Stimulated activated CD4-positive, alpha-beta T cell treated with anti-CD3 and anti-CD28 coated beads, Interleukin-1b, Interleukin-23, amount 100 ng/mL, for 1 hour (primary cell): ENCODE data around the gene HS3ST2.
"Not testable (repeated sequence)": the region's sequence is repeated elsewhere in the genome, so short reads cannot be mapped to it uniquely, and the experiment has no call there.

Experiments
- DNase-seq, 2 donors: peaks; one replicate each; pipeline ENCODE4 v3.0.0-alpha.2; 2020; ENCODE audit warnings: low read depth in 2 of 2

HS3ST2 gene

DNA sequence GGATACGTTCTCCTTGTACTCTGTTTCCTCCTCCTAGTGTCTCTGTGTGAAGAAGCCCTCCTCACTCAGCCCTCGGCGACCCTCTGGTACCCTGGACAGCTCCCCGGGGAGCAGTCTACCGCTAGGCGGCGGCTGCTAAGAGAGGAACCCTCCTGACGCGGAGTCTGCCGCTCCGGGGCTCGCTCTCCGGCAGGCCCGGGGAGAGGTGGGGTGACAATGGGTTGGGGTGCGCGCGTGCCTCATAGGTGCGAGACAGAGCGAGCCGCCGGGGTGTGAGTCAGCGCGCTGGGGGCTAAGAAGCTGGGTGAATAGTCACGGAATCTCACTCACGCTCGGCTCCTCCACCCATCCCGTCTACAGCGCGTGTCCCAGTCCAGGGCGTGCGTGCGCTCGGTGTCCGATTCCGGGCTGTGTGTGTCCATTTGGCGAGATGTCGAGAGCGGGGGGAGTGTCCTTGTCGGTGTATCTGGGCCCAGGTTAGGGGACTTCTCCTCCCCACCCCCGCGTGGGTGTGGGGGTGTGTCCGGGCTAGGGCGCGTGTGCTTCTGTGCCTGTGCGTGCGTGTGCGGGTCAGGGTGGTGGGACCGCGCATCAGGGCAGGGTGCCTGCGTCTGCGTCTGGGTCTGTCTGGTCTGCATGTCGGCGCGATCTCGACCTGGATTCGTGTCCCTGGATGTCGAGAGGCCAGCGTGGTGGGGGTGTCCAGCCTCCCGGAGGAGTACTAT is 577 bp upstream of the HS3ST2 start:
- DNase-seq = no peak

GRCh38 chr16:22814711-22815105 is 746 bp downstream of the HS3ST2 start:
- DNase-seq = no peak

GRCh38 chr16:22815863-22816262 is 1.9 kb downstream of the HS3ST2 start:
- no peak for DNase-seq

DNA sequence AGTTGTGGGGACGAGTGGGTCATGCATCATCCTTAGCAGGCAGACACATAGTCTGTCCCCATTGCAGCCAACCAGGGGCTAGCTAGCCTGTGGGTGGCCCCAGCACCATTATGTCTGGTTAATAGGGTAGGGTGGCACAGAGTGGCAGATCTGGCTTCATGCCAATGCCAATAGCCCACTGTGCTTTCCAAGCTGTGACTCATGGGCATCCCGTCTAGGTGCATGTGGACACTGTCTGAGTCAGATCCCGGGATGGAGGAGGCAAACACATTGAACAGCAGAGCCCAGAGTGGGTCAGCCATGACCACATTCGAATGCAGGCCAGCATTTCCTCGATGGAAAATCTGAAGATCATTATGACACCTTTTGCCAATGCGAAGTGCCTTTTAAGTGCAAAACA is 2.5 kb downstream of the HS3ST2 start:
- no peak for DNase-seq

GRCh38 chr16:22818736-22819135 is 4.8 kb downstream of the HS3ST2 start:
- not testable (repeated sequence) for DNase-seq

GRCh38 chr16:22838681-22839080 is 24.7 kb downstream of the HS3ST2 start:
- DNase-seq = no peak

- not testable (repeated sequence) for DNase-seq
Measured at GRCh38 chr16:22842031-22842430, 28.1 kb downstream of the HS3ST2 start.

DNA sequence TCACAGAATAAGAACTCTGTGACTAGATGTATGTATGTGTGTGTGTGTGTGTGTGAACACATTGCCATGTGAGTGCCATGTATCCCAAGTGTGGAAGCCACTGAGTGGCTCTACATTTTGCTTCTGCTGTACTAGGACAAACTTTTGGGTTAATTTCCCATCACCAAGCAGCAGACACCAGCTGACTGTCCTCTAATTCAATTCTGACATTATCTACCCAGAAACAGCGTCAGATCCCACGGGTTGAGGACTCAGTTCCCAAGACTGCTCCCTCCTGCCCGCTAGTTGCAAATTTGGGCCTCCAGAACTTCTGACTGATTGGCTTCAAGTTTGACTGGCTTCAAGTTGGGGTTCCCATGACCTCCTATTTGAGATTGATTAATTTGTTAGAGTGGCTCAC is 29.2 kb downstream of the HS3ST2 start:
- no peak for DNase-seq

DNA sequence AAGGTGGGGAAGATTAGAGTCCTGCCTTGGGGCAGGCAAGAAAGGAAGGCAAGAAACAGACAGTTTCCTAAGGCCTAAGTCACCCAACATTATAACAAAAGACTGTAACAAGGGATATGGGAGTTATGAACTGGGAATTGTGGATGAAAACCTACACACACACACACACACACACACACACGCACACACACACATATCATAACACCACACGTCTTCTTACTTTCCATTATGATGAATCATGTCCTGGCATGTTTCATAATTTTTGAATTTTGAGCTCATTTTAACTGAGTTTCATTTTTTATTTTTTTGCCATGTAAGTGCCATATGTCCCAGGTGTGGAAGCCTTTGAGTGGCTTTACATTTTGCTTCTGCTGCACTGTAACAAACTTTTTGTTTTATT is 29.9 kb downstream of the HS3ST2 start:
- DNase-seq = no peak

DNA sequence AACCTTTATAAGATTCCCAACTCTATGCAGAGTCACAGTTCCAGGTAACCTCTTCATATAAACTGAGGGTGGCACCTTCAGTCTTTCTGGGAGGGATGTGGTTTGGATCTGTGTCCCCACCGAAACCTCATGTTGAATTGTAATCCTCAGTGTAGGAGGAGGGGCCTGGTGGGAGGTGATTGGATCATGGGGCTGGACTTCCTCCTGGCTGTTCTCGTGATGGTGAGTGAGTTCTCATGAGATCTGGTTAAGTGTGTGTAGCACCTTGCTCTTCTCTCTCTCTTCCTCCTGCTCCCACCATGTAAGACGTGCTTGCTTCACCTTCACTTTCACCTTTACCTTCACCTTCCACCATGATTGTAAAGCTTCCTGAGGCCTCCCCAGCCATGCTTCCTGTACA is 30.5 kb downstream of the HS3ST2 start:
- no peak for DNase-seq

- DNase-seq = no peak
Measured at GRCh38 chr16:22847100-22847499, 33.1 kb downstream of the HS3ST2 start.

GRCh38 chr16:22847690-22848089 is 33.7 kb downstream of the HS3ST2 start:
- no peak for DNase-seq

DNA sequence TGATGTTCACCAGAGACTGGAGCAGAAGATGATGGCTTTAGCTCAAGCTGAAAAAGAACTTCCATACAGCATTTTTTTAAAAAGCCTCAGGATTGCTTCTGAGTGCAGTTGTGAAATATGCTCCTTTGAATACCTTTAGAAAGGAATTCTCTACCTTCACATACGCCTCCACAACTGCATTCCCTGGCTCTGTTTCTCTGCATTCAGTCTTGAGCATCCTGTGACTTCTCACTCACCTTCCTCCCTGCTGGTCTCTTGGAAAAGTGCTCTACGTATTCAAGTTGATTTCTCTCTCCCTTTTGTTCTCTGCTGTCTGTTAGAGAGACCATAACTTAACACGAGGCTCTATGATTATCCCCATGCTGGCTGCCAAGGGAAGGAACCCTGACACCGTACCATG is 34.5 kb downstream of the HS3ST2 start:
- DNase-seq = no peak

GRCh38 chr16:22849517-22849916 is 35.6 kb downstream of the HS3ST2 start:
- DNase-seq = no peak

DNA sequence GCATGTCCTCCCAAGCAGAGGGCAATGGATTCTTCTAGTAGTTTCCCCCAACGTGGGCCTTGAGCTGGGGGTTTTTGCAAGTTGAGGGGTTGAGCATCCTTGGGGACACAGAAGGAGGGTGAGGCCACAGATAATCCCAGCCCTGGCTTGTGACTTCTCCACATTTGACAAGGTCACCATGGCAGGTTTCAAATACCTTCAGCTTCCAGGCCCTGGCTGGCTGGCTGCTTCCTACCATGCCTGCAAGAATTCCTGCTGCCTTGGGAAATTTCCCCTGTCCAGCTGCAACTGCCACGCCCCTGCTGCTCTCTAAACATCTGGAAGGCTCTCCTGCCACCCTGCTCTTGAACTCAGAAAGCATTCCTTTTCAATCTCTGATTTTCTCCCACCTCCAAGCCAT is 41.3 kb downstream of the HS3ST2 start:
- no peak for DNase-seq

- DNase-seq = no peak
Measured at GRCh38 chr16:22857296-22858025, 43.5 kb downstream of the HS3ST2 start.

GRCh38 chr16:22859925-22860324 is 46.0 kb downstream of the HS3ST2 start:
- DNase-seq = no peak

- no peak for DNase-seq
Measured at GRCh38 chr16:22861580-22861979, 47.6 kb downstream of the HS3ST2 start.

GRCh38 chr16:22862046-22862445 is 48.1 kb downstream of the HS3ST2 start:
- no peak for DNase-seq

DNA sequence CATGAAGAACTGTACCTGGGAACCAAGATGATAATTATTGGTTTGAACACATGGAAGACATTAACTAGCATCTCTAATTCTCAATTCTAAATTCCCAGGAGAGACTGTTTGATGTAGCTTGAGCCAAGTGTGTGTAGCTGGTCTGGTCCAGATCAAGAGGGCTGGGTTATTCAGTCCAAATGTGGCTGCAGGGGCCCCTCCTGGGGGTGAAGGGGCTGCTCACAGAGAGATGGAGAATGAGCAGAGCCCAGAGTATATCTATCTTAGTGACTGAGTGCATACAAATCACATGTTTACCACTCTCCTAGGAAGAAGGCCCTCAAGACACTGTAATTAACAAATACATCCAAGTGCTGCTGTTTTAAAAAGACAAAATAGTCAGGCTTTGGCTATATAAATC is 50.4 kb downstream of the HS3ST2 start:
- no peak for DNase-seq

DNA sequence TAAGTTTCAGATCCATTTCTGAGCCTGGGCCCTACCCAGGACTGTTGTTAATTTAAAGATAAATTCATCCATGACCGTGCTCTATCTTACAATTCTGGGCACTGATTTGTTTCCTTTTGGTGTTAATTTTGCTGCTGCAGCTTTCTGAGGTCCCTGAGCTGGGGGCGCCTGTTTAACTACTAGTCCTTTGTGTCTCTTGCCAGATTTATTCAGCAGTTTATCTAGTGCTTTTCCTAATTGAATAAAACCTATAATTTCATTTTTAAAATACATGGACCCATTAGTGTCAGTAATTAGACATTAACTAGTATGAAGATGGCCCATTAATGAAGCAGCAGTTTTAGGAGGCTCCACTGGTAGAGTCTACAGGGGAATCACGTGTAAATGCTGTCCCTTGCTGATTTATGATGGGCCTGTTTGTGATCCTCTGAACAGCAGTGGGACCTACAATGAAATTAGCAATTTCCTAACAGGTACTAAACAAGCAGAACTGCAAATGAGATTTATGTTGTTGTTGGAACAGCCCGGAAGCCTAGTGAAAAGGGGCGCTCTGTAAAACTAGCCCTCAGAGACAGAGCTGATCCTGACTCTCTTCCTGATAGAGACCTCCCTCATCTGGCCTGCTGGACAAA is 54.7 kb downstream of the HS3ST2 start:
- DNase-seq = no peak

GRCh38 chr16:22871861-22872260 is 57.9 kb downstream of the HS3ST2 start:
- no peak for DNase-seq

- no peak for DNase-seq
Measured at GRCh38 chr16:22874394-22874793, 60.4 kb downstream of the HS3ST2 start.
